ENCODE results near the gene UBTD1.

Gene UBTD1

DNA sequence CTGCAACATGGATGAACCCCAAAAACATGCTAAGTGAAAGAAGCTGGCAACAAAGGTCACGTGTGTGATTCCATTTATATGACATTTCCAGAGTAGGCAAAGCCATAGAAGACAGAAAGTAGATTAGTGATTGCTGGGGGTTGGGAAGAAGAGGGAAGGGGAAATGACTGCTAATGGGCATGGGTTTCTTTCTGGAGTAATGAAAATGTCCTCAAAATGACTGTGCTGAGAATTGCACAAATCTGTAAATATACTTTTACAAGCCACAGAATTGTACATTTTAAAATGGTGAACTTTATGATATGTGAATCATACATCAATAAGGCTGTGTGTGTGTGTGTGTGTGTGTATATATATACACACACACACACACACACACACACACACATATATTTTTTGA is 16.3 kb upstream of the UBTD1 start:
- no peak for DNase-seq (ENCODE audit: low read depth)

DNA sequence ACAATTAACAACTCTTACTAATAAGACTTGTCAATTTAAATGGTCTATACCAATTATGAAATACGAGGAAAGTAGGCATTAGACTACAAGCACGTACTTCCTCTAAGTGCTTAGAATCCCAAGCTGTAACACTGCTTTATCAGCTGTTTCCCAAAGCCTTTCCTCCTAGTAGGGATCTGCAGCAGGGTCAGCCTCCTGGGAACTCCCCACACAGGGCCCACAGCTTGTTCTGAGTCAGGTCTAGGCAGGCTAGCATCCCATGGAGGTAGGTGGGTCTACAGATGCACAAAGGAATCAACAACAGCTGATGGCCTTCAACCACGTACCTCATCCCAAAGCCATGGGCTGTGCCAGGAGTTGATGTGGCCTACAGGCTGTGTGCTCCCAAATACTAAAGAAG is 15.2 kb upstream of the UBTD1 start:
- no peak for DNase-seq (ENCODE audit: low read depth)

DNA sequence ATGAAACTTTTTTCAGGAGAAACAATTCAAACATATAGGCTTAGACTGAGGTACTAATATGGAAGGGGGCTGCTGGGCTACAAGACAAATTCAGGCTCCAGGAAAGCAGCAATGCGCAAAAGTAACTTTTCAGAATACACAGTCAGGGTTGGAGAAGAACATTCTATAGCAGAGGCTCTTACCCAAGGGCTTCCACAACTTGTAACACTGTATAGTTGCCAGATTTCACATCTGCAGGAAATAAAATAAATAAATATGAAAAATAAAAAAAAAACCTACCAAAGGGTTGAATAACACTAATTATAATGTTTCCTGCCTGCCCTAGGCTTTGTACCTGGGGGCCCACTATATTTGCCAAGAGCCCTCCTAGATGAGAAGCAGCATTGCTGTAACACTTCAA is 14.8 kb upstream of the UBTD1 start:
- DNase-seq (ENCODE audit: low read depth) = no peak

DNA sequence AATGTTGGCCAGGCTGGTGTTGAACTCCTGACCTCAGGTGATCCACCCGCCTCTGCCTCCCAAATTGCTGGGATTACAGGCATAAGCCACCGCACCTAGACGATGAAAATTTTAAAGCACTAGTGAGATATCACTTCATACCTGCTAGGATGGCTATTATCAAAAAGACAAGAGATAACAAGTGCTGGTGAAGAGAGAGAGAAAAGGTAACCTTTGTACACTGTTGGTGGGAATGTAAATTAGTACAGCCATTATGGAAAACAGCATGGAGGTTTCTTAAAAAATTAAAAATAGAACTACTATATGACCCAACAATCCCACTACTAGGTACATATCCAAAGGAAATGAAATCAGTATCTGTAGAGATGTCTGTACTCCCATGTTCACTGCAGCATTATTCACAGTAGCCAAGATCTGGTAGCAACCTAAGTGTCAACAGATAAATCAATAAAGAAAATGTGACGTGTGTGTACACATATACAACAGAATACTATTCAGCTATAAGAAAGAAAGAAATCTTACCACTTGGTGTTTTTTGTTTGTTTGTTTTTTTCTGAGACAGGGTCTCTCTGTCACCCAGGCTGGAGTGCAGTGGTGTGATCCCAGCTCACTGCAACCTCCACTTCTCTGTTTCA is 13.0 kb upstream of the UBTD1 start:
- no peak for DNase-seq (ENCODE audit: low read depth)

DNA sequence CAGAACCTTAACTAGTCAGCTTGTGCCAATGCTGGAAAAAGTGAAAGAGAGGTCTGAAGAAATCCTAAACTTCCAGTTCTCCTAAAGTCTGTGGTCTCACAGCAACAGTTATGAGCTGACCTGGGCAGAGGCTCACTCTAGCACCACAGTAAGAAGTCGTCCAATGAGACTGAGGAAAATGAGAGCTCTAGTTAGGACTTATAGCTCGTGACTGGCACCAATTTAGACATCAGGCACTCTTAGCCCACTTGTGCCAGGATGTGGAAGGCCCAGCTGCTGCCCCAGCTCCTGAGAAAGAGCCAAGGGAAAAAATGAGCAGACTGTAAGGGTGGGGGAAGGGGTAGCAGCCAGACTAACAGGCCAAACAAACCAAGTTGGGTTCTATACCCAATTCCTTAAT is 8.1 kb upstream of the UBTD1 start:
- DNase-seq (ENCODE audit: low read depth) = no peak

DNA sequence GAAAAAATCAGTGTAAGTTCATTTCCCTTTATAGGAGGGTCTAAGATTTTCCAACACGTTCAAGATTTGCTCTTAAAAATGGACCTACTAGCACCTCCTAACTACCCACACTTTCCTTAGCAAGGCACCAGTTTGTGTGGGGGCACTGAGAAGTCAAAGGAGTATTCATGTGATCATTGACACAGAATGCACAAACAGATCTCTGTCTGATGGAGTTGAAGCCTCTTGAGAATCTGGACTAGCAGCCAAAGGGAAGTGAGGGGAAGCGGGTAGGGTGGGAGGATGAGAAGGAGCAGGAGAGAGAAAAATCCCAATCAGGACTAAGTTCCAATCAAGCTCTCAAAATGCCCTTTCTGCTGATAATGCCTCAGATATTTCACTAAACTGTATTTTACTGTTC is 4.6 kb upstream of the UBTD1 start:
- no peak for DNase-seq (ENCODE audit: low read depth)

DNA sequence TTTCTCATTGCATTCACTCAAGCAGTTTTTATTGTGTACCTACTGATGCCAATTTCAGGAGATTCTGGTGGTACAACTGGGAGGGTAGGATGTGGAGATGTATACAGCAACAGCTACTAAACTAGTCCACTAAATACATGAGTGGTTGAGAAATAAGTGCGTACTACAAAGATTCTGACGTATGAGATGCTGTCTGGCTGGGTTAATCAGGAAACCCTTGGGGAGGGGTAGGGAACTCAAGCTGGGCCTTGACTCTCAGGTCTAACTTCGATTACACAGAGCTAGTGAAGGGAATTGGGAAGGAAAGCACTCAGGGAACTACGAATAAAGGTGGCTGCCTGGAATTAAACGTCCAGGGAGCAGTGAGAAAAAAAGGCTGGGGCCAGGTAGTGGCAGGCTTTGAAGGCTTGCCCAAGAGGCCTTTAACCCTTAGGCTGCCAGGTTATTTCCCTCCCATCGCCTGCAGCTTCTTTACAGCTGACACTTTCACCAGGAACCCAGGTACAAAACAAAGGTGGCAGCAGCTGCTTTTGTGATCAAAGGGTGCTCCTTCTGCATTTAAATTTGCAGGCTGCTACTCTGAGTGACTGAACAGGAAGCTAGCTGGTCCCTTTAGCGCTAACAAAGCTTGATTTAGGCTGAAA is 3.7 kb upstream of the UBTD1 start:
- DNase-seq (ENCODE audit: low read depth) = no peak

DNA sequence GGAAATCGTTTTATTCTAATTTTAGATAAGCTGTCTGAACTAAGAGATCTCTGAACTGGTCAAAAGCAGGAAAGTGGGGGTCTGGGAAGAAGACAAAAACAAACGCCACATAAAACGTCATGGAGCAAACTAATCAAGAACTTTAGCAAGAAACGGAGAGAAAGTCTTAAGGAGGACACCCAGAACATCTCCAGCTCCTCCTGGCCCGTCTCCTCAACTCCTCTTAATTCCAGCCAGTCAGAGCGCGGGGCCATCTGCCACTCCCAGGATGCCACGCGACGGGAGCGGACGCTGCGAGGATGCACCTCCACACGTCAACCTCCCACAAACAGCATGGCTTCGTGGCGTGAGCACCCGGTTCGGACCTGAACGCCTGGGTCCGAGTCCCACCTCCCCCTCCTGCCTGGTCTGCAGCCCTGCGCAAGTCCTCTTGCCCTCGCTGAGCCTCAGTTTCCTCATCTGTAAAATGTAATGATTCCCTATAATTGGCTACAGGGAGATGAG is 1.1 kb upstream of the UBTD1 start:
- peak; percentile 87 for DNase-seq (ENCODE audit: low read depth)

DNA sequence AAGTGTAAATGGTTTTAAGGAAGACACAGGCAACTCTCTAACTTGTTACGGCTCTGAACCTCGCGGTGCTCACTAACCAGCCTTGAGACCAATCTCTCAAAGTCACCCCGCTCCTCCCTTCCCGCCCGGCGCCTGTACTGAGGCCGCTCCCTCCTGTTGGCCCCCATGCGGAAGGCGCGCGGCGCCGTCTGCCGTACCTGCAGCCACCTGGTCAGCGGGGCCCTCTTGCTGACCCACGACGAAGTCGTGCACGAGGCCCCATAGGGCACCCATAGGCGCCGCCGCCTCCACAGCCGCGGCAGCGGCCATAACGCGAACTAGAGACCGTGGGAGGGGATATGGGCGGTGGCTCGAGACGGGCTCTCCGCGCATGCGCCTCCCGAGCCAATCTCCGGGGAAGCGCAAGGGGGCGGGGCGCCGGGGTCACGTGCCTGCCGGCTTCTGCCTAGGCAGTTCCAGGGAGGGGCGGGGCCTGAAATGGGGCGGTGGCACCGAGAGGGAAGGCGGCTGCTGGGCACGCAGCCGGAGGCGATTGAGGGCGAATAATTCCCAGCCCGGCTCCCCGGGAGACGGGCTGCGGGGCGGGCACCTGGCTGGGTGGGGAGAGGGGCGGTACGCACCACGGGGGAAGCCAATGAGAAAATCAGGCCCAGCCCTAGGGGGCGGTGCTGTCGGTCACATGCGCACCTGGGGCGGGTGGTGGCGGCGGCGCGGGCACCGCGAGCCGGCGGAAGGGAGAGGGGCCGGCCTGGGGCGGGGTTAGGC is 466 bp upstream of the UBTD1 start, which contains the start of gene MMS19:
MMS19 (minus strand) TSS at position 347 of the 765 bp plus-strand sequence; CDS start at position 309, 38 bp downstream.
- DNase-seq (ENCODE audit: low read depth) = peak; percentile 99

DNA sequence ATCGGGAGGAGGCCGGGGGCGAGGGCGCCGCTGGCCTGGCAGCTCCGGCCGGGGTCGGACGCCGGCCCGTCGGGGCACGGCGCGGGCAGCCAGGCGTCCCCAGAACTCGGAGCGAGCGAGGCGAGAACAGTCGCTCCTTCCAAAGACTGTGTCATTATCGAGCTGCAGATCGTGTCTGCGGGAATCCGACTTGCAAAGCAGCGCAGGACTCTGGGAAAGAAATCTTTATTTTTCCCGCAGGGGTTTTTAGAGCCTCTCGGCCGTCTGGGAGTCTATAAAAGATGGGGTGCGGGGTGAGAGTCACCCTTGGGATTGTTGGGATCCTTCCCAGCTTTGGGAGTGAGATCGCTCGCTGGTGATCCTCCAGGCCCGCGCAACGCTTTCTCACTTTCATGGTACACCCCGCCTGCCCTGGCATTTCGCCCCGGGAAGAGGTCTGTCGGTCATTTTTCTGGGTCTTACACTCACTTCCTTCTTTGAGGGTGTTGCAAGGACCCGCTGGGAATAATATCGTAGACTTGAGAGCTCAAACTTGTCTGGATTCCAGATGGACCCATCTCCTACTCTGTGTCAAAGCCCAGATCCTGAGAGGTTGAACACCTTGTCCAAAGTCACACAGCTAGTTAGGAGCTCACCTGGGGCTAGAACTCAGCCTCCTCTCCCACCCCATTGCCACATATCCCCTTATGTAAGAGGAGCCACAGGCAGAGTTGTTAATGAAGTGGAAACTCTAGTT is 1.0 kb downstream of the UBTD1 start:
- peak; percentile 78 for DNase-seq (ENCODE audit: low read depth)

DNA sequence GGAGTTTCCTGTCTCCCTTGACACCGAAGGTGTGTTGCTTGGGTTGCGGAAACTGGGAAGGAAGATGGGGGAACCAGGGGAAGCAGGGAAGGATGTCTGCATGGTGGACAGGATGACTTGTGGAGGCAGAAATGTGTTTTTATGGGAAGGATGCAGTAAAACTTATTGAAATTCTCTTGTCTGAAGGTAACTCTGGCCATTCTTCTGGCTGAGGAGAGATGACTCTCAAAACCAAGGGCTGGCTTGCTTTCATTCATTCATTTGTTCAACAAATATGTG is 1.5 kb downstream of the UBTD1 start:
- no peak for DNase-seq (ENCODE audit: low read depth)

DNA sequence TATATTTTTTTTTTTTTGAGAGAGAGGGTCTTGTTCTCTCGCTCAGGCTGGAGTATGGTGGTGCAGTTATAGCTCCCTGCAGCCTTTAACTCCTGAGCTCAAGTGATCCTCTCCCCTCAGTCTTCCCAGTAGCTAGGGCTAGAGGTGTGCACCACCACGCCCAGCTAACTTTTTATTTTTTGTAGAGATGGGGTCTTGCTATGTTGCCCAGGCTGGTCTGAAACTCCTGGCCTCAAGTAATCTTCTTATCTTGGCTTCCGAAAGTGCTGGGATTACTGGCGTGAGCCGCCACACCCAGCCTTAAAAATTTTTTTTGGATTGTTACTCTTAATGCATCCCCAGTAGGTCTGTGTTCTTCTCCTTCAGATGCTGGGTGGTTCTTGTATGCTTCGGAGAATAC is 4.2 kb downstream of the UBTD1 start:
- no peak for DNase-seq (ENCODE audit: low read depth)

DNA sequence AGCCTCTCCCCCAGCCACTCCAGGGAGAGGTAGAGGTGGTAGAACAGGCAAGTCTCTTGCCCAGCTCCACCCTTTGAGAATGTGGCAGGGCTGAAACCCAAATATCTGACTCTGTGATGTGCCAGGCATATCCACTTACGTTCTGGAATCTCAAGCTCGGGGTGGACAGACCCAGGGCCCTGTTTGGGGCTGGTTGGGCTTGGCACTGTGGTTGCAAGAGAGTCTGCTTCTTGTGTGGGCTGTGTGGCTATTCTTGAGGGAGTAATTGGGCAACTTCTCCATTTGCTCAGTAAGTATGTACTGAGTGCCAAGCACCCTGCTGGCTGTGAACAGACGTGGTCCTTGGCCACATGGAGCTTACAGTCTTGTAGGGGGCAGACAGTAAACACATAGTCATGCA is 4.7 kb downstream of the UBTD1 start:
- DNase-seq (ENCODE audit: low read depth) = no peak

DNA sequence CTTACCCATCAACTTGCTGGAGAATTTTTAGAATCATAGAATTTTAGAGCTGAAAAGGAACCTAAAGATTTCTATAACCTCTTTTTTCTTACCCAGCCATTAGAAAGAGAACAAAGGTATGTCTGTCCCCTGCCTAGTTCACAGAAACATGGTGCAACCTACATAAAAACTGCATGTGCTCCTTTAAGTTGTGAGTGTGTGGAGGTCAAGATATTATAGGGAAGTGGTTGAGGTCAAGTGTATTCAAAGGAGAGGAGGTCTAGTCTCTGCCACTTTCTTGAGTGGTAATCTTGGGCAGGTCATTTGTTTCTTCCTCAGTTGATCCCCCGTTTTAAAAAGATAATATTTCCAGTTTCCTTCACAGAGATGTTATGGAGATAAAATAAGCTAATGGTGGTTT is 6.4 kb downstream of the UBTD1 start:
- DNase-seq (ENCODE audit: low read depth) = no peak

DNA sequence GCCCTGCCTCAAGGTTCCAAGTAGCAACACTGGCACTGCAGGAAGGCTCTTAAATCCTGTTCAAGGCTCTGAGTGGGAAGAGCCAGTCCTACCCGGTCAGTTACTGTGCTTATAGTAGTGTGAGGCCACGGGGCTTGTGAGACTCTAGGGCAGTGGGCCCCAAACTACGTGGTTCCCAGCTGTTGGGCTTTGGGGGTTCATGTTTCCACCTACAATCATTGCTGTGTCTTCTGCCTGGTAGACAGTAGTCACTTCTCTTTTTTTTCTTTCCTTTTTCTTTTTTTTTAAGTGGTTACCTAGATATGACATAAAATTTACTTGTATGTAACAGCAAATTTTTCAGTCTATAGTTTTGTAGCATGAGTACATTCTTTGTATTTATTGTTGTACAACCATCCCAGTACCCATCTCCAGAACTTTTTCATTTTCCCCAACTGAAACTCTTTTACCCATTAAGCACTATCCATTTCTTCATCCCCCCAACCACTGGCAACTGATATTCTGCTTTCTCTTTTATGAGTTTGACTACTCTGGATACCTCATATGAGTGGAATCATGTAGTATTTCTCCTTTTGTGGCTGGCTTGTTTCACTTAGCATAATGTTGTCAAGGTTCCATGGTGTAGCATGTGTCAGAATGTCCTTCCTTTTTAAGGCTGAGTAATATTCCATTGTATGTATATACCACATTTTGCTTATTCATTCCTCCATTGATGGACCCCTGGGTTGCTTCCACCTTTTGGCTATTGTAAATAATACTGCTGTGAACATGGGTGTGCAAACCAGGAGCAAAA is 7.7 kb downstream of the UBTD1 start:
- DNase-seq (ENCODE audit: low read depth) = no peak

DNA sequence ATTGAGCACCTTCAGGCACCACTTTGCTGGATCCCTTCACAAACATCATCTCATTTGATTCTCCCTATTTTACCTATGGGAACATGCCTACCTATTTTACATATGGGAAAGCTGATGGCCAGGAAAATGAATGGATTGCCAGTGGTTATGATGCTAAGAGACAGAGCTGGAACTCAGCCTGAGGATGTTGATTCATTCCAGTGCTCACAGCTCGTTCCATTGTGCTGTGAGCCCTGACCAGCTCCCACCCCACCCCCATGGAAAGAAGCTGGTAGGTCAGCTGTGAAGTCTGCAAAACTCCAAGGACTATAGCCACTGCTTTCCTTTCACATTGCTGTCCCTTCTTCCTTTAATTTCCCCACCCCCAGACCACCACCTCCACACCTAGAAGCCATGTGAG is 9.6 kb downstream of the UBTD1 start:
- peak; percentile 72 for DNase-seq (ENCODE audit: low read depth)

DNA sequence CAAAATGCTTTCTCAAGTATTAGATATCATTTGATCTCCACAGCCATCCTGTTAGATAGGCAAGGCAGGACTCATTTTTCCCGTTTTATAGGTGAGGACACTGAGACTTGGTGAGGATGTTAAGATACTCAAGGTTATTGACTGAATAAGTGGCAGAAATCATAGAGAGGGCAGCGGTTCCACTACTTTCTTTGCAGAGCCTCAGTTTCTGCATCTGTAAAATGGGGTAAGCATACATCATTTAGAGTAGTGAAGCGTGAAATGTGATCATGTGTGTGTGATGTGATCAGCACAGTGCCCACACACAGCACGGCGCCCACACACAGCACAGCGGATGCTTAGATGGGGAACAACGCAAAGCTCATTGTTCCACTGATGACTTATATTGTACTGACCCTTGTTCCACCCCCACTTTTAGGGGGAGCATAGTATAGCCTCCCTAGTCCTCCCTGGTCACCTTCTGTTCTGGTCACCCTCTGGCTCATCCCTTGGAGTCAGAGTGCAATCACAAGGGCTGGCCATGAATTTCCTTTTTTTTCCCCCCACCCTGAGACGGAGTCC is 10.5 kb downstream of the UBTD1 start:
- no peak for DNase-seq (ENCODE audit: low read depth)

DNA sequence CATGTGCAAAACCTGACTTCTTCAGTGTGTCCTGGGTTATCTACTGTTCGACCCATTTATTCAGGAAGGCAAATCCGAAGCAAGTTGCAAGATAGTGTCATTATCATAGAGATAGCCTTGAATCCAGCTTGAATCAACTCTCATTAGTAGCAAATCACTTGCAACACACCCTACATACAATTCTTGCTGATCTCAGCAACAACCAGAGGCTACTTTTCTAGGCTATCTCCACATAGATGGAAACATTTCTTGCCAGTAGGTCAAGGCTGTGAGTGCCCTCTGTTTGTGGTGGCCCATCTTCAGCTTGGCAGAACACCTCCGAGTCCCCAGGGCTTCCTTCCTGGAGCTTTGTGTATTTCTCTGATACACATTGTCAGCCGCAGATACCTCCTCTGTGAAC is 12.0 kb downstream of the UBTD1 start:
- no peak for DNase-seq (ENCODE audit: low read depth)

DNA sequence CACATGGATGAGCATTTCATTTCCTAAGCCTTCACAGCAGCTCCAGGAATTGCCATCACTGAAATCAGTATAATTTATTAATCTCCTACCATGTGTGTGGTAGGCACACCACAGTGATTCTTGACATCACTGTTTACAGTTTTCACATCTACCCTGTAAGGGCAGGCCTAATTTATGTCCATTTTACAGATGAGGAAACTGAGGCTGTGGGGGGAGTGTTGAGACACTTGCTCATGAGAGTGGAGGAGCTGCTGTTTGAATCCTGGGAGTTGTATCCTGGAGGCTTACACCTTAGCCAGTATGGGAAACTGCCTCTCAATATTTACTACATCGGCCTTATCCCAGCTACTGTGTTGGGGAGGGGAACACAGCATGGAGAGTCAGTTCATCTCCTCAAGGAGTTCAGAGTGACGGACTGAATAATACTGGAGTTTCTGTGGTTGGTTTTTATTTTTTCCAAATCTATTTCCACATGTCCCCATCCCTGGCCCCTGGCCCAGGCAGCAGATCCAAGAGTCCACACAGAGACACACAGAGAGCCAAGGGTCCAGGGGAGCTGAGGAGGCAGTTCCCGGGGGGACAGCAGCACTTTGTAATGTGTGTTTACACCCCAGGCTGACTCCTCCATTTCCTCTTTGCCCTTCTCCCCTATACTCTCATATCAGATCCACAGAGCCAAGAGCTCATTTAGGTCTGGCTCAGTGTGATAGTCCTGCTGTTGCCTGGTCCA is 13.2 kb downstream of the UBTD1 start:
- DNase-seq (ENCODE audit: low read depth) = no peak

DNA sequence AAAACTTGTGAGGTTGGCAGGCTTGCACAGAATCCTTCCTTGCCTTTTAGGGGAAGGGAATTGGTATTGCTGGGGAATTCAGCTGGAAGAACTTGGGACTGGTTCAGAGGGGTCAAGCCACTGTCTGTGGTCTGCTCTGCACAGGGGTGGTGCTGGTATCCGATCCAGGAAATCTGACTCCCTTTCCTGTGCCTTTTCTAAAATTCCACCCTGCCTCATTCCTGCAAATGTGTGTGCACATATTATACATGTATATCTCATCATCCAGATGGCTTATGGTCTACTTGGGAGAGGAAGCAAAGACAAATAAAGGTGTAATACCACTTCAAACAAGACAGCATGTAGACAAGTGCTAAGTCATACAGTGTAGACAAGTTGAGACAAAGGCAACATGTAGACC is 14.3 kb downstream of the UBTD1 start:
- DNase-seq (ENCODE audit: low read depth) = peak; percentile 29

DNA sequence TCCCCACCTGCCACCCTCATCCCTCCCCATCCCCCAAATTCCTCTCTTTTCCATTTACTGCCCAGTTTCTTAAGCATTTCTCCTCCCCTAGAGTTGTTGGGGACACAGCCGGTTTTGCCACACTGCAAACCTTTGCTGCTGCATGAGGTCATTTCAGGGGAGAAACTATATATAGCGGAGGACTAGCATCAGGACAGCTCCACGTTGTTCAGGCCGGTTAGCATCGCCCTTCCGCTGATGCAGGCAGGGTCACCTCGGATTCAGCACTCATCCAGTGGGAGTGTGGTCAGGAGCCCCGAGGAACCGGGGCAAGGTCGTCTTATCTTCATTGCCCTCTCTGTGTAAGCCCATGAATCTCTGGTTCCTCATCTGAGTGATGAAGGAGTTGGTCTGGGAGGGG is 15.6 kb downstream of the UBTD1 start:
- DNase-seq (ENCODE audit: low read depth) = no peak
